Ishikawa (cell line): ENCODE data around the gene CD3E.

Experiments
- CREB1 ChIP-seq: IDR thresholded peaks from 2 replicates; pipeline ENCODE4 v1.6.1; 2012; ENCODE audit warnings: low read depth
- EP300 ChIP-seq: IDR thresholded peaks from 2 replicates; pipeline ENCODE4 v1.6.1; 2012; ENCODE audit warnings: borderline replicate concordance
- RAD21 ChIP-seq: IDR thresholded peaks from 2 replicates; pipeline ENCODE4 v1.6.1; 2012; ENCODE audit warnings: low read depth
- TAF1 ChIP-seq: IDR thresholded peaks from 2 replicates; pipeline ENCODE4 v1.6.1; 2012; ENCODE audit warnings: low read depth, mild to moderate bottlenecking
- TEAD4 ChIP-seq: IDR thresholded peaks from 2 replicates; pipeline ENCODE4 v1.6.1; 2012
- TF ChIP-seq, protein P1 (sequence below): IDR thresholded peaks from 2 replicates; pipeline ENCODE4 v1.6.1; 2012
- TF ChIP-seq, protein P2 (sequence below): IDR thresholded peaks from 2 replicates; pipeline ENCODE4 v1.6.1; 2012

DNA sequence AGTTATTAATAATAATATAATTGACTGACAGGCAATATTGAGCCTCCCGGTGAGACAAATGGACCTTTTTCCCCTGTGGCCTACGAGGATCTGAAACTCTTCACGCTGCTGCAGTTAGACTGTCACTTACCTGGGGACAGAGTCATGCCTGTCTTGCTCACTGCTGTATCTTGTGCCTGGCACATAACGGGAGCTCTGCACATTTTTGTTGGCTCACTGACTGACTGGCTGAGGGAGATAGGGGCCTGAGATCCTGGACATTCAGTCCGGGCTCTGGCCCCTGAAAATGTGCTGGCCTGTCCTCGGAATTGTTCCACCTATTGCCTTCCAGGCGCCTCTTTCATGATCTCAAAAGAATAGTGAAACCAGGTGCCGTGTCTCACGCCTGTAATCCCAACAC is 38.7 kb downstream of the CD3E start:
- TF ChIP-seq, protein P1, sequence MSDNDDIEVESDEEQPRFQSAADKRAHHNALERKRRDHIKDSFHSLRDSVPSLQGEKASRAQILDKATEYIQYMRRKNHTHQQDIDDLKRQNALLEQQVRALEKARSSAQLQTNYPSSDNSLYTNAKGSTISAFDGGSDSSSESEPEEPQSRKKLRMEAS, result no peak
- TF ChIP-seq, protein P2, sequence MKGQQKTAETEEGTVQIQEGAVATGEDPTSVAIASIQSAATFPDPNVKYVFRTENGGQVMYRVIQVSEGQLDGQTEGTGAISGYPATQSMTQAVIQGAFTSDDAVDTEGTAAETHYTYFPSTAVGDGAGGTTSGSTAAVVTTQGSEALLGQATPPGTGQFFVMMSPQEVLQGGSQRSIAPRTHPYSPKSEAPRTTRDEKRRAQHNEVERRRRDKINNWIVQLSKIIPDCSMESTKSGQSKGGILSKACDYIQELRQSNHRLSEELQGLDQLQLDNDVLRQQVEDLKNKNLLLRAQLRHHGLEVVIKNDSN, result no peak
- TF ChIP-seq EP300, result no peak
- TF ChIP-seq TAF1, result no peak
- no peak for TF ChIP-seq RAD21
- TF ChIP-seq TEAD4, result no peak
- no peak for TF ChIP-seq CREB1
